MCF 10A (cell line): Measurements from ENCODE around the gene PNPLA7. TPM values are rescaled to one million over a fixed set of nuclear protein-coding genes. Genes with fewer than 3 reads are reported as not detected.
"Not testable (repeated sequence)": the region's sequence is repeated elsewhere in the genome, so short reads cannot be mapped to it uniquely, and the experiment has no call there.

Experiments used
- BruUV-seq: library from RNA; stranded (reverse); fragments of 400-500 nt; replicated peaks from 2 replicates; lab custom pipeline; 2021; lab: Mats Ljungman, UMichigan
- CTCF ChIA-PET: fragments of 300-600 bp; sonication (Branson Sonifier 250); formaldehyde crosslinking; extraction: SDS; loops from one replicate; lab custom pipeline; 2021; ENCODE audit warnings: antibody characterized with exemption, inconsistent platforms; lab: Yijun Ruan, JAX
- POLR2A ChIA-PET: fragments of 300-600, 350-650 bp; sonication (Branson Sonifier 250); formaldehyde crosslinking; extraction: SDS; loops from one replicate; lab custom pipeline; 2020; ENCODE audit warnings: antibody characterized with exemption, inconsistent platforms; lab: Yijun Ruan, JAX
- DNase-seq: peaks from one replicate; pipeline ENCODE4 v3.0.0-alpha.2; 2018; ENCODE audit not compliant: unreplicated experiment
- H3K27ac Mint-ChIP-seq: one replicate; pipeline ENCODE4 v1.8.0; 2022; ENCODE audit warnings: mild to moderate bottlenecking, low read depth, mixed read lengths; ENCODE audit not compliant: unreplicated experiment
- H3K27me3 Mint-ChIP-seq: one replicate; pipeline ENCODE4 v1.8.0; 2022; ENCODE audit warnings: mixed read lengths; ENCODE audit not compliant: insufficient read depth, unreplicated experiment
- H3K36me3 Mint-ChIP-seq: one replicate; pipeline ENCODE4 v1.8.0; 2022; ENCODE audit warnings: mild to moderate bottlenecking, moderate library complexity, mixed read lengths; ENCODE audit not compliant: insufficient read depth, unreplicated experiment
- H3K4me1 Mint-ChIP-seq: one replicate; pipeline ENCODE4 v1.8.0; 2022; ENCODE audit warnings: mixed read lengths; ENCODE audit not compliant: insufficient read depth, unreplicated experiment
- H3K4me3 Mint-ChIP-seq: one replicate; pipeline ENCODE4 v1.8.0; 2022; ENCODE audit warnings: mild to moderate bottlenecking, moderate library complexity, mixed read lengths; ENCODE audit not compliant: unreplicated experiment
- H3K9me3 Mint-ChIP-seq: one replicate; pipeline ENCODE4 v1.8.0; 2022; ENCODE audit warnings: mixed read lengths; ENCODE audit not compliant: unreplicated experiment
- intact Hi-C: fragments of 100-400 bp; cut with micrococcal nuclease; formaldehyde crosslinking; loops from 2 replicates; pipeline ENCODE4 v1.14.1; 2022
- microRNA-seq: library from miRNA; unstranded; fragments of <30 nt; microRNA quantifications from one replicate; pipeline ENCODE4 v1.2.0, GENCODE V29; 2022
- total RNA-seq: library from RNA; stranded (reverse); gene quantifications from 2 replicates; pipeline ENCODE4 v1.2.3, GENCODE V29; 2022
- TF ChIP-seq, protein P1 (sequence below): fragments of 200-600 bp; IDR thresholded peaks from one replicate; pipeline ENCODE4 v1.8.0; 2022; ENCODE audit warnings: antibody characterized with exemption, mild to moderate bottlenecking; ENCODE audit not compliant: unreplicated experiment

Gene PNPLA7
- total RNA-seq, 1 experiment from 2014 or later: 0.86 TPM

DNA sequence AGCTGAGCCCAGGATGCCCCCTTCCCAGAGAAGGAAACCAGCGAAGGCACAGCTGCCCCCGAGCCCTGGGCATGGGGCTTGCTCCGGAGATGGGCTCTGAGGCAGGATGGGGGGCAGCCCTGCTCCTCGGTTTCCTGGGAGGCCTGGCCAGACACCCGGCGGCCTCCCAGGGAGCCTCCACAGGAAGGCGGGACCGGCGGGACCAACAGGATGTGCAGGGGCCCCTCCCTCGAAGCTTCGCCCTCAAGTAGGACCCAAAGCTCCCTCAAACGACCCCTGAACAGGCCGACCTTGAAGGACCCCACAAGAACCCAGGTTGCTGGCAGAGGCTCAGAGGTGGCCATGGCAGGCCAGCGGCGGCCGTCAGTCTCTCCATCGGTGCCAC is 138.9 kb downstream of the PNPLA7 start:
- peak; percentile 50 for DNase-seq
- TF ChIP-seq, protein P1, sequence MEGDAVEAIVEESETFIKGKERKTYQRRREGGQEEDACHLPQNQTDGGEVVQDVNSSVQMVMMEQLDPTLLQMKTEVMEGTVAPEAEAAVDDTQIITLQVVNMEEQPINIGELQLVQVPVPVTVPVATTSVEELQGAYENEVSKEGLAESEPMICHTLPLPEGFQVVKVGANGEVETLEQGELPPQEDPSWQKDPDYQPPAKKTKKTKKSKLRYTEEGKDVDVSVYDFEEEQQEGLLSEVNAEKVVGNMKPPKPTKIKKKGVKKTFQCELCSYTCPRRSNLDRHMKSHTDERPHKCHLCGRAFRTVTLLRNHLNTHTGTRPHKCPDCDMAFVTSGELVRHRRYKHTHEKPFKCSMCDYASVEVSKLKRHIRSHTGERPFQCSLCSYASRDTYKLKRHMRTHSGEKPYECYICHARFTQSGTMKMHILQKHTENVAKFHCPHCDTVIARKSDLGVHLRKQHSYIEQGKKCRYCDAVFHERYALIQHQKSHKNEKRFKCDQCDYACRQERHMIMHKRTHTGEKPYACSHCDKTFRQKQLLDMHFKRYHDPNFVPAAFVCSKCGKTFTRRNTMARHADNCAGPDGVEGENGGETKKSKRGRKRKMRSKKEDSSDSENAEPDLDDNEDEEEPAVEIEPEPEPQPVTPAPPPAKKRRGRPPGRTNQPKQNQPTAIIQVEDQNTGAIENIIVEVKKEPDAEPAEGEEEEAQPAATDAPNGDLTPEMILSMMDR: no peak
- ChIA-PET POLR2A (interaction anchor here (1.8 to 5.6 kb wide), 2 partner anchors 13 to 46 kb away, joined by 5 to 62 read pairs; partner anchors contain the start of genes EXD3 and NOXA1), CTCF (interaction anchor here (0.5 kb wide), 1 partner anchor 214 kb away, joined by 5 read pairs; no protein-coding TSS in a partner anchor)
- intact Hi-C loops: no loop called here
- peaks cover 8% of the 10 kb centered on the region for H3K4me1 Mint-ChIP-seq
- H3K4me3 Mint-ChIP-seq: peak overlapping the region; percentile 55
- H3K9me3 Mint-ChIP-seq: no peaks in the 10 kb centered on the region
- peak overlapping the region; percentile 94 for H3K27ac Mint-ChIP-seq
- no TSS peak for BruUV-seq
- H3K36me3 Mint-ChIP-seq: peaks cover 5% of the 10 kb centered on the region
- no peaks in the 10 kb centered on the region for H3K27me3 Mint-ChIP-seq

- POLR2A ChIA-PET: interaction anchor here (5.6 kb wide), 1 partner anchor 13 kb away, joined by 62 read pairs; the partner anchor contains the start of genes EXD3 and NOXA1
- peaks cover 8% of the 10 kb centered on the region for H3K4me1 Mint-ChIP-seq
- no peak overlapping the region for H3K27ac Mint-ChIP-seq
- H3K36me3 Mint-ChIP-seq: peaks cover 9% of the 10 kb centered on the region
- H3K27me3 Mint-ChIP-seq: no peaks in the 10 kb centered on the region
- intact Hi-C loops: no loop called here
- H3K9me3 Mint-ChIP-seq: no peaks in the 10 kb centered on the region
- DNase-seq: no peak
- peak overlapping the region; percentile 55 for H3K4me3 Mint-ChIP-seq
- TF ChIP-seq, protein P1: no peak
- BruUV-seq: no TSS peak
- CTCF ChIA-PET: no interaction called here
Observed at GRCh38 chr9:137410891-137411249, 139.3 kb downstream of the PNPLA7 start.

DNA sequence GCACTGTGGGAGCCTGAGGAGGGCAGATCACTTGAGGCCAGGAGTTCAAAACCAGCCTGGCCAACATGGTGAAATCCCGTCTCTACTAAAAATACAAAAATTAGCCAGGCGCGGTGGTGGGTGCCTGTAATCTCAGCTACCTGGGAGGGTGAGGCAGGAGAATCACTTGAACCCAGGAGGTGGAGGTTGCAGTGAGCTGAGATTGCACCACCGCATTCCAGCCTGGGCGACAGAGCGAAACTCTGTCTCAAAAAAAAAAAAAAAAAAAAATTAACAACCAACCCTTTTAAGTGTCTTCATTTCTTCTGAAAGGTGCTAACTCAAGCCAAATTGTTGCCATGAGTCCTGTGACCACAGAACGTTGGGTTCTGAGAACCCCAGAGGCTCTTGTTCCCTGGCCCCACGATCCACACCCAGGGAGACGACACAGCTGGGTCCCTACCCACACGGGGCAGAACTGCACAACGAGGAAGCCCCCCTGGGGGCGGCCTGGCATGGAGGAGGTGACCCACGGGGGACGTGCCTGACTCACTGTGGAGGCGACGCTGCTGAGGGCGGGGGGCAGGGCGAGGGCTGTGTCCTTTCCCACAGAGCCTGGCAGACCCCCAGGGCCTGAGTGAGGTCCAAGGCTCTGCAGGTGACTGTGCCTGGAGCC is 139.8 kb downstream of the PNPLA7 start:
- ChIA-PET POLR2A (interaction anchor here (0.8 to 5.6 kb wide), 3 partner anchors 10 to 562 kb away, joined by 3 to 62 read pairs (median 4); partner anchors contain the start of genes EXD3 and NOXA1), CTCF (interaction anchor here (0.7 kb wide), 2 partner anchors 87 to 109 kb away, joined by 3 read pairs; no protein-coding TSS in a partner anchor)
- DNase-seq: peak; percentile 62
- BruUV-seq, intact Hi-C loops, H3K36me3 Mint-ChIP-seq, H3K9me3 Mint-ChIP-seq, H3K4me1 Mint-ChIP-seq, H3K27me3 Mint-ChIP-seq: not testable (repeated sequence)
- Mint-ChIP-seq H3K4me3 (peak overlapping the region; percentile 55), H3K27ac (peak overlapping the region; percentile 19)

Small RNA genes within 50 kb of the gene (microRNA-seq; reads per million reads assigned to microRNA genes)
- gene MIR7114: 3.7 reads per million, percentile 28 among the genes with 10 or more reads in this experiment

Other genes starting within 250 kb of the PNPLA7 start
- 1.4 and 2.2 TPM in 2 replicates for gene NRARP, start 248.1 kb downstream of the PNPLA7 start, total RNA-seq
- 17.1 and 23.9 TPM in 2 replicates for gene EXD3, start 127.2 kb downstream of the PNPLA7 start, total RNA-seq
- 8.2 and 8.9 TPM in 2 replicates for gene NOXA1, start 127.0 kb downstream of the PNPLA7 start, total RNA-seq
- not detected in 2 replicates for gene ENTPD8, start 109.0 kb downstream of the PNPLA7 start, total RNA-seq
- gene NSMF, start 91.1 kb downstream of the PNPLA7 start, total RNA-seq: 37.8 and 43.1 TPM in 2 replicates
- 37.6 and 43.0 TPM in 2 replicates for gene MRPL41, start 1.5 kb upstream of the PNPLA7 start, total RNA-seq
- gene DPH7, start 28.5 kb upstream of the PNPLA7 start, total RNA-seq: 45.7 and 46.4 TPM in 2 replicates
- gene ZMYND19, start 40.1 kb upstream of the PNPLA7 start, total RNA-seq: 42.9 and 51.9 TPM in 2 replicates
- gene ARRDC1, start 55.3 kb upstream of the PNPLA7 start, total RNA-seq: 88.9 and 125 TPM in 2 replicates
- 77.2 and 79.7 TPM in 2 replicates for gene EHMT1, start 68.6 kb upstream of the PNPLA7 start, total RNA-seq